ENCODE results near the gene BARX2. TPM values are rescaled to one million over a fixed set of nuclear protein-coding genes. Genes with fewer than 3 reads are reported as not detected.

BARX2 gene
- total RNA-seq, 1 donor from 2014 or later = 0.18 TPM

DNA sequence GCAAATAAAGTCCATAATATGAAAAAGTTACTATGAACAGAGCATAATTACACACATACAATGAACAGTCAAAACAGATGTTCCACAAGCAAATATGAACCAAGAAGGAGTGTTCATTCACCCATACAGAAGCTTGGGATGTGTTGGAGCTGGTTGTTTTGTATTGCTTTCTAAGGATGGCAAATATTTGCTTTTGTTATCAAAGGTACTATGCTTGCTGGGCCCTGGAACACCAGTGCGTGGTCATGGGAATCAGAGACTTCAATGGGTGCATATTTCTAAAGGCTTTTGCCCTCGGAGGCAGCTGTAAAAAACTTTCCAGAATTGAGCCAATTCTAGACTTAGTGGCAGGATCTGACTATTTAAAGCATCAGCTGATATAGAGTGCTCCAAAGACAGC, 85.1 kb downstream of the BARX2 start:
- H3K9me3 Mint-ChIP-seq (ENCODE audit: unreplicated experiment) = no peaks in the 10 kb centered on the region
- H3K4me3 Mint-ChIP-seq (ENCODE audit: unreplicated experiment) = no peak overlapping the region
- H3K27ac Mint-ChIP-seq (ENCODE audit: unreplicated experiment) = no peak overlapping the region
- TF ChIP-seq, protein P1, sequence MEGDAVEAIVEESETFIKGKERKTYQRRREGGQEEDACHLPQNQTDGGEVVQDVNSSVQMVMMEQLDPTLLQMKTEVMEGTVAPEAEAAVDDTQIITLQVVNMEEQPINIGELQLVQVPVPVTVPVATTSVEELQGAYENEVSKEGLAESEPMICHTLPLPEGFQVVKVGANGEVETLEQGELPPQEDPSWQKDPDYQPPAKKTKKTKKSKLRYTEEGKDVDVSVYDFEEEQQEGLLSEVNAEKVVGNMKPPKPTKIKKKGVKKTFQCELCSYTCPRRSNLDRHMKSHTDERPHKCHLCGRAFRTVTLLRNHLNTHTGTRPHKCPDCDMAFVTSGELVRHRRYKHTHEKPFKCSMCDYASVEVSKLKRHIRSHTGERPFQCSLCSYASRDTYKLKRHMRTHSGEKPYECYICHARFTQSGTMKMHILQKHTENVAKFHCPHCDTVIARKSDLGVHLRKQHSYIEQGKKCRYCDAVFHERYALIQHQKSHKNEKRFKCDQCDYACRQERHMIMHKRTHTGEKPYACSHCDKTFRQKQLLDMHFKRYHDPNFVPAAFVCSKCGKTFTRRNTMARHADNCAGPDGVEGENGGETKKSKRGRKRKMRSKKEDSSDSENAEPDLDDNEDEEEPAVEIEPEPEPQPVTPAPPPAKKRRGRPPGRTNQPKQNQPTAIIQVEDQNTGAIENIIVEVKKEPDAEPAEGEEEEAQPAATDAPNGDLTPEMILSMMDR (IDR thresholded peaks at IDR 0.05; ENCODE audit: unreplicated experiment) = no peak
- DNase-seq (ENCODE audit: low spot score) = no peak
- H3K36me3 Mint-ChIP-seq (ENCODE audit: low read depth, unreplicated experiment) = no peaks in the 10 kb centered on the region
- H3K4me1 Mint-ChIP-seq (ENCODE audit: unreplicated experiment) = peaks cover 12% of the 10 kb centered on the region
- H3K27me3 Mint-ChIP-seq (ENCODE audit: unreplicated experiment) = peaks cover 2% of the 10 kb centered on the region

- Mint-ChIP-seq H3K27ac (ENCODE audit: unreplicated experiment) (no peak overlapping the region), H3K4me3 (ENCODE audit: unreplicated experiment) (no peak overlapping the region), H3K4me1 (ENCODE audit: unreplicated experiment) (no peaks in the 10 kb centered on the region), H3K9me3 (ENCODE audit: unreplicated experiment) (no peaks in the 10 kb centered on the region), H3K27me3 (ENCODE audit: unreplicated experiment) (peaks cover 2% of the 10 kb centered on the region), H3K36me3 (ENCODE audit: low read depth, unreplicated experiment) (no peaks in the 10 kb centered on the region)
- TF ChIP-seq, protein P1 (IDR thresholded peaks at IDR 0.05; ENCODE audit: unreplicated experiment) = no peak
- no peak for DNase-seq (ENCODE audit: low spot score)
Measured at GRCh38 chr11:129484068-129484467, 108.4 kb downstream of the BARX2 start.

DNA sequence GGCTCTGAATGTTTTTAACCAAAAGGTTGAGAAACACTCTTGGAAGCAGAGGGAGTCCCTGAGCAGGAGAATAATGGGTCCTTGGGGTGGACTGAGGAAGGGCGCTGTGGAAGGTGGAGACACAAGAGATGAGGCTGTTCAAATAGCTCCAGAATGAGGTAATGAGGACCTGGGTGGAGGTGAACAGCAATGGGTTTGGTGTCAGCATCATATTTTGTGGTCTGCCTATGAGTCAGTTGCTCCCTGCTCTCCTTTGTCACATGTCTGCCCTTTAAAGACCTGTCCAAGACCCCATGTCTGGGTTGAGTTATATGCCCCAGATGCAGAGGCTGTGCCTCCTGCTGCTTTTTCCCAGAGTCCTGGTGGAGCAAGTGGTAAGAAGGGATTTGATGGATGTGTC, 113.6 kb downstream of the BARX2 start:
- H3K4me3 Mint-ChIP-seq (ENCODE audit: unreplicated experiment) = no peak overlapping the region
- peaks cover 1% of the 10 kb centered on the region for H3K27me3 Mint-ChIP-seq (ENCODE audit: unreplicated experiment)
- no peaks in the 10 kb centered on the region for H3K36me3 Mint-ChIP-seq (ENCODE audit: low read depth, unreplicated experiment)
- TF ChIP-seq, protein P1 (IDR thresholded peaks at IDR 0.05; ENCODE audit: unreplicated experiment) = no peak
- H3K4me1 Mint-ChIP-seq (ENCODE audit: unreplicated experiment) = no peaks in the 10 kb centered on the region
- no peak overlapping the region for H3K27ac Mint-ChIP-seq (ENCODE audit: unreplicated experiment)
- no peaks in the 10 kb centered on the region for H3K9me3 Mint-ChIP-seq (ENCODE audit: unreplicated experiment)
- no peak for DNase-seq (ENCODE audit: low spot score)

GRCh38 chr11:129490004-129490403, 114.4 kb downstream of the BARX2 start:
- no peak for DNase-seq (ENCODE audit: low spot score)
- TF ChIP-seq, protein P1 (IDR thresholded peaks at IDR 0.05; ENCODE audit: unreplicated experiment) = no peak
- Mint-ChIP-seq H3K4me3 (ENCODE audit: unreplicated experiment) (no peak overlapping the region), H3K4me1 (ENCODE audit: unreplicated experiment) (no peaks in the 10 kb centered on the region), H3K9me3 (ENCODE audit: unreplicated experiment) (no peaks in the 10 kb centered on the region), H3K27ac (ENCODE audit: unreplicated experiment) (no peak overlapping the region), H3K36me3 (ENCODE audit: low read depth, unreplicated experiment) (no peaks in the 10 kb centered on the region), H3K27me3 (ENCODE audit: unreplicated experiment) (peaks cover 1% of the 10 kb centered on the region)

GRCh38 chr11:129493746-129494145, 118.1 kb downstream of the BARX2 start:
- H3K27me3 Mint-ChIP-seq (ENCODE audit: unreplicated experiment) = peaks cover 1% of the 10 kb centered on the region
- no peaks in the 10 kb centered on the region for H3K9me3 Mint-ChIP-seq (ENCODE audit: unreplicated experiment)
- TF ChIP-seq, protein P1 (IDR thresholded peaks at IDR 0.05; ENCODE audit: unreplicated experiment) = no peak
- no peak overlapping the region for H3K27ac Mint-ChIP-seq (ENCODE audit: unreplicated experiment)
- H3K36me3 Mint-ChIP-seq (ENCODE audit: low read depth, unreplicated experiment) = no peaks in the 10 kb centered on the region
- no peak overlapping the region for H3K4me3 Mint-ChIP-seq (ENCODE audit: unreplicated experiment)
- DNase-seq (ENCODE audit: low spot score) = no peak
- no peaks in the 10 kb centered on the region for H3K4me1 Mint-ChIP-seq (ENCODE audit: unreplicated experiment)

Other genes with a start within 250 kb of the BARX2 start
- gene ARHGAP32, start 183.5 kb upstream of the BARX2 start, total RNA-seq (ENCODE audit: unreplicated experiment) = 14.5 TPM

All from endothelial cell (in vitro differentiated cells).